Neural progenitor cell (in vitro differentiated cells): ENCODE results near the gene ZP1. TPM values are rescaled to one million over a fixed set of nuclear protein-coding genes. Genes with fewer than 3 reads are reported as not detected.

Source experiments
- DNase-seq: peaks from one replicate; pipeline ENCODE4 v3.0.0-alpha.2; 2016; ENCODE audit warnings: low spot score
- H2AFZ ChIP-seq: fragments of 200-600 bp; sonication (generic); replicated peaks from 2 replicates; pipeline ENCODE4 v1.6.1; 2016; ENCODE audit warnings: antibody characterized with exemption
- H3F3A ChIP-seq: fragments of 200-600 bp; sonication (generic); 2 replicates; pipeline ENCODE4 v1.6.1; 2016; ENCODE audit warnings: antibody characterized with exemption, low read depth
- H3K27ac ChIP-seq: fragments of 200-600 bp; sonication (generic); 2 replicates; pipeline ENCODE4 v1.5.1; 2016; ENCODE audit warnings: mild to moderate bottlenecking
- H3K27me3 ChIP-seq: fragments of 200-600 bp; sonication (generic); 2 replicates; pipeline ENCODE4 v1.6.1; 2016; ENCODE audit warnings: mild to moderate bottlenecking, moderate library complexity
- H3K36me3 ChIP-seq: fragments of 200-600 bp; sonication (generic); 2 replicates; pipeline ENCODE4 v1.5.1; 2016
- H3K4me1 ChIP-seq: fragments of 200-600 bp; sonication (generic); 2 replicates; pipeline ENCODE4 v1.6.1; 2016; ENCODE audit warnings: mixed run types
- H3K4me2 ChIP-seq: fragments of 200-600 bp; sonication (generic); 2 replicates; pipeline ENCODE4 v1.6.1; 2016
- H3K4me3 ChIP-seq: fragments of 200-600 bp; sonication (generic); 2 replicates; pipeline ENCODE4 v1.5.1; 2016
- H3K79me2 ChIP-seq: fragments of 200-600 bp; sonication (generic); 2 replicates; pipeline ENCODE4 v1.6.1; 2016; ENCODE audit warnings: low read depth
- H3K9ac ChIP-seq: fragments of 200-600 bp; sonication (generic); 2 replicates; pipeline ENCODE4 v1.6.1; 2016
- H3K9me3 ChIP-seq: fragments of 200-600 bp; sonication (generic); 2 replicates; pipeline ENCODE4 v1.5.1; 2016; ENCODE audit warnings: low read depth
- H4K20me1 ChIP-seq: fragments of 200-600 bp; sonication (generic); 2 replicates; pipeline ENCODE4 v1.6.1; 2016; ENCODE audit warnings: low read depth
- H3K27ac Mint-ChIP-seq: 3 replicates; pipeline ENCODE4 v1.8.0; 2021; ENCODE audit warnings: mixed read lengths
- H3K27me3 Mint-ChIP-seq: 2 replicates; pipeline ENCODE4 v1.8.0; 2022; ENCODE audit warnings: low read depth, mild to moderate bottlenecking, inconsistent platforms, moderate library complexity, mixed read lengths; ENCODE audit not compliant: insufficient read depth
- H3K36me3 Mint-ChIP-seq: 3 replicates; pipeline ENCODE4 v1.8.0; 2021; ENCODE audit warnings: mixed read lengths
- H3K4me1 Mint-ChIP-seq: 3 replicates; pipeline ENCODE4 v1.8.0; 2021; ENCODE audit warnings: mixed read lengths
- H3K4me3 Mint-ChIP-seq: 3 replicates; pipeline ENCODE4 v1.8.0; 2021; ENCODE audit warnings: mild to moderate bottlenecking, moderate library complexity, mixed read lengths
- H3K9me3 Mint-ChIP-seq: 3 replicates; pipeline ENCODE4 v1.8.0; 2020; ENCODE audit warnings: mixed read lengths
- EZH2 ChIP-seq: fragments of 200-600 bp; sonication (generic); IDR thresholded peaks from 2 replicates; pipeline ENCODE4 v1.6.1; 2017; ENCODE audit warnings: antibody characterized with exemption, mild to moderate bottlenecking, moderate library complexity
- EZH2phosphoT487 ChIP-seq: fragments of 200-600 bp; sonication (generic); IDR thresholded peaks from 2 replicates; pipeline ENCODE4 v1.6.1; 2017; ENCODE audit warnings: antibody characterized with exemption
- total RNA-seq: library from RNA; depleted of rRNA; stranded (reverse); fragments of >200 nt; gene quantifications from 2 replicates; pipeline ENCODE4 v1.2.3, GENCODE V29; 2015; ENCODE audit warnings: low replicate concordance
- TF ChIP-seq, protein P1 (sequence below): fragments of 200-600 bp; sonication (generic); IDR thresholded peaks from 2 replicates; pipeline ENCODE4 v1.5.1; 2017; ENCODE audit warnings: antibody characterized with exemption, mild to moderate bottlenecking

ZP1 gene
- total RNA-seq, 1 donor from 2014 or later, result not detected

GRCh38 chr11:60845338-60845737 lies 22.0 kb upstream of the ZP1 start:
- Histone ChIP-seq H3K9me3 (no peaks in the 10 kb centered on the region), H3K4me3 (no peak overlapping the region), H3K27me3 (no peaks in the 10 kb centered on the region), H3K27ac (no peak overlapping the region), H2AFZ (no peak overlapping the region), H3K79me2 (peaks cover 30% of the 10 kb centered on the region), H3K4me2 (no peak overlapping the region), H3K4me1 (peaks cover 17% of the 10 kb centered on the region), H4K20me1 (no peaks in the 10 kb centered on the region), H3F3A (no peaks in the 10 kb centered on the region), H3K36me3 (no peaks in the 10 kb centered on the region), H3K9ac (peak overlapping the region; percentile 39)
- Mint-ChIP-seq H3K9me3 (no peaks in the 10 kb centered on the region), H3K4me1 (peaks cover 35% of the 10 kb centered on the region), H3K4me3 (peak overlapping the region; percentile 91), H3K36me3 (peaks cover 15% of the 10 kb centered on the region), H3K27me3 (peaks cover 4% of the 10 kb centered on the region), H3K27ac (peak overlapping the region; percentile 93)
- TF ChIP-seq EZH2phosphoT487 (no peak), EZH2 (no peak)
- TF ChIP-seq, protein P1, sequence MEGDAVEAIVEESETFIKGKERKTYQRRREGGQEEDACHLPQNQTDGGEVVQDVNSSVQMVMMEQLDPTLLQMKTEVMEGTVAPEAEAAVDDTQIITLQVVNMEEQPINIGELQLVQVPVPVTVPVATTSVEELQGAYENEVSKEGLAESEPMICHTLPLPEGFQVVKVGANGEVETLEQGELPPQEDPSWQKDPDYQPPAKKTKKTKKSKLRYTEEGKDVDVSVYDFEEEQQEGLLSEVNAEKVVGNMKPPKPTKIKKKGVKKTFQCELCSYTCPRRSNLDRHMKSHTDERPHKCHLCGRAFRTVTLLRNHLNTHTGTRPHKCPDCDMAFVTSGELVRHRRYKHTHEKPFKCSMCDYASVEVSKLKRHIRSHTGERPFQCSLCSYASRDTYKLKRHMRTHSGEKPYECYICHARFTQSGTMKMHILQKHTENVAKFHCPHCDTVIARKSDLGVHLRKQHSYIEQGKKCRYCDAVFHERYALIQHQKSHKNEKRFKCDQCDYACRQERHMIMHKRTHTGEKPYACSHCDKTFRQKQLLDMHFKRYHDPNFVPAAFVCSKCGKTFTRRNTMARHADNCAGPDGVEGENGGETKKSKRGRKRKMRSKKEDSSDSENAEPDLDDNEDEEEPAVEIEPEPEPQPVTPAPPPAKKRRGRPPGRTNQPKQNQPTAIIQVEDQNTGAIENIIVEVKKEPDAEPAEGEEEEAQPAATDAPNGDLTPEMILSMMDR, result no peak
- DNase-seq, result no peak

DNA sequence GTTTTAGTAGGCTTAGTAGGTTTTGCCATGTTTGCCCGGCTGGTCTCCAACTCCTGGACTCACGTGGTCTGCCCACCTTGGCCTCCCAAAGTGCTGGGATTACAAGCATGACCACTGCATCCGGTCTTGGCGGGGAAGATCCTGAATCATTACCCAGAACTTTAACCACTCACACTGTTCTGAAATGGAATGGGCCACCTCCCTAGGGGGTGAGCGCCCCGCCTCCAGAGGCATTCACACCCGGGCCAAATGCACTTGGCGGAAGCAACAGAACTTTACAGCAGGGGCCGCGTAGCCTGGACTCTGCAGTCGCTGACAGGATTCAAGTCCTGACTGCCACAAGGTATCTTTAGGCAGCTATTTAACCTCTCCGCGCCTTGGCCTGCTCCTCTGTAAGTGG lies 20.1 kb upstream of the ZP1 start:
- Mint-ChIP-seq H3K9me3 (no peaks in the 10 kb centered on the region), H3K4me3 (no peak overlapping the region), H3K27me3 (peaks cover 2% of the 10 kb centered on the region), H3K36me3 (peaks cover 20% of the 10 kb centered on the region), H3K27ac (no peak overlapping the region), H3K4me1 (peaks cover 27% of the 10 kb centered on the region)
- Histone ChIP-seq H3K4me2 (no peak overlapping the region), H3K9me3 (no peaks in the 10 kb centered on the region), H3K27me3 (peaks cover 4% of the 10 kb centered on the region), H4K20me1 (no peaks in the 10 kb centered on the region), H2AFZ (no peak overlapping the region), H3F3A (peaks cover 4% of the 10 kb centered on the region), H3K4me1 (peaks cover 17% of the 10 kb centered on the region), H3K79me2 (peaks cover 28% of the 10 kb centered on the region), H3K27ac (no peak overlapping the region), H3K36me3 (no peaks in the 10 kb centered on the region), H3K4me3 (no peak overlapping the region), H3K9ac (no peak overlapping the region)
- DNase-seq, result no peak
- TF ChIP-seq EZH2phosphoT487, result no peak
- TF ChIP-seq, protein P1, result no peak

- H3K4me2 ChIP-seq, result no peak overlapping the region
- Mint-ChIP-seq H3K9me3 (no peaks in the 10 kb centered on the region), H3K27me3 (peaks cover 2% of the 10 kb centered on the region), H3K4me3 (no peak overlapping the region), H3K27ac (no peak overlapping the region), H3K36me3 (peaks cover 20% of the 10 kb centered on the region), H3K4me1 (peaks cover 24% of the 10 kb centered on the region)
- H4K20me1 ChIP-seq, result no peaks in the 10 kb centered on the region
- no peaks in the 10 kb centered on the region for H3K36me3 ChIP-seq
- TF ChIP-seq EZH2phosphoT487, result no peak
- TF ChIP-seq, protein P1, result no peak
- TF ChIP-seq EZH2, result no peak
- peaks cover 10% of the 10 kb centered on the region for H3K27me3 ChIP-seq
- H3K4me1 ChIP-seq, result peaks cover 17% of the 10 kb centered on the region
- H3K79me2 ChIP-seq, result peaks cover 22% of the 10 kb centered on the region
- peaks cover 4% of the 10 kb centered on the region for H3F3A ChIP-seq
- H3K9ac ChIP-seq, result no peak overlapping the region
- no peak overlapping the region for H3K4me3 ChIP-seq
- no peak overlapping the region for H2AFZ ChIP-seq
- no peak for DNase-seq
- no peaks in the 10 kb centered on the region for H3K9me3 ChIP-seq
- no peak overlapping the region for H3K27ac ChIP-seq
Measured at GRCh38 chr11:60847896-60848295, 19.4 kb upstream of the ZP1 start.
